OCI-M1 (cell line): ENCODE data around the gene SMG1.

ENCODE experiments used
- DNase-seq: peaks from one replicate; lab custom pipeline; 2025; lab: John Stamatoyannopoulos, UW

Gene SMG1

DNA sequence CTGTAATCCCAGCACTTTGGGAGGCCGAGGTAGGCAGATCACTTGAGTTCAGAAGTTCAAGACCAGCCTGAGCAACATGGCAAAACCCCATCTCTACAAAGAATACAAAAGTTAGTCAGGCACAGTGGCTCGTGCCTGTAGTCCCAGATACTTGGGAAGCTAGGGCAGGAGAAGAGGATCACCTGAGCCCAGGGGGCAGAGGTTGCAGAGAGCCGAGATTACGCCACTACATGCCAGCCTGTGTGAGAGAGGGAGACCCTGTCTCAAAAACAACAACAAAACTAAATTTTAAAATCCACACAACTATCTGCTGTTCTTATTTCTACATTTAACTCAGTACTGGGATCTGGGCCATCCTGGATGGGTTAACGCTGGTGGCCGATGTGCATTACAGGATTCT lies 83.6 kb downstream of the SMG1 start:
- DNase-seq, result no peak

DNA sequence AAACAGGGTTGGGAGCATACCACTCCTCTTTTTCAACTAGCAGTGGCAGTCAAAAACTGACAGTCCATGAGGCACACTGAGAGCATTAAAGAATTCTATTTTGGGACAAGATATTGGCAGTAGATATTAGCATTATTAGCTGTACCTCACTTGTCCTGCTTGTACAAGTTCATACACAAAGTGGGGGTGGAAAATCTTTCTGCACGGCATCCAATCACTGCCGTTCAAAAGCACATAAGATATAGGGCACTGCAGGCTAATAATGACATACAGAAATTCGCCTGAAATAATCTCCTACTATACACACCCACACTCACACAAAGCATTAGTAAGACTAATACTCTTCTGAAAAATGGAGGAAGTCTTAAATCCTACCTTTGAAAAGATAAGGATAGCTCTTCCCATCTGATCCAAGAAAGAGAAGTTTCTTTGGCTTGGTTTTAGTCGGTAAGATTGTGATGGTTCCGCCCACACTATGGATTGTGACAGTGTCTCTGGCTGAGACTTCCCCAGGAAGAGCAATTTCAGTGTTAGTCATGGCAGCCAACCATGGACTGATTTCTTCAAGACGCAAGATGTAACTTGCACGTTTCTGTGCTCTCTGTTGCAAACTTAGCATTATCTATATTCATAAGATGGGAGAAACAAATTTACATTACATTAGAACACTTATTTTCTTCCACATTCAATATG lies 84.2 kb downstream of the SMG1 start:
- DNase-seq, result no peak

GRCh38 chr16:18839555-18839954 lies 86.7 kb downstream of the SMG1 start:
- no peak for DNase-seq

DNA sequence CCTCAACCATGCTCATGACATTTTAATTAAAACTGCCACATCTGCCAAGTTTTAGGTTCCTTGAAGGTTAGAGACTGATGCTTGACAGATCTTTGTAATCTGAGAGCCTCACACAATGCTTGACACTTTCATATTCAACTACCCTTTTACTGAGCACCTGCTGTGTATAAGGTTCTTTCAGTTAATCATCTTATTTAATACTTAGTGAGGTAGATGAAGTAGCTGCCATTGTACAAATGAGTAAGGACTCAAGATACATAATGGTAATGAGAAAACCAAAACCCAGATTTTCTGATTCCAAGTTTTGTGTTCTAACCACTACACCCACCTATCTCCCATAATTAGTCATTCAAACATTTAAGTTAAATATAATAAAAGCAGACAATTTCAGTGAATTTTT lies 89.5 kb downstream of the SMG1 start:
- no peak for DNase-seq

DNA sequence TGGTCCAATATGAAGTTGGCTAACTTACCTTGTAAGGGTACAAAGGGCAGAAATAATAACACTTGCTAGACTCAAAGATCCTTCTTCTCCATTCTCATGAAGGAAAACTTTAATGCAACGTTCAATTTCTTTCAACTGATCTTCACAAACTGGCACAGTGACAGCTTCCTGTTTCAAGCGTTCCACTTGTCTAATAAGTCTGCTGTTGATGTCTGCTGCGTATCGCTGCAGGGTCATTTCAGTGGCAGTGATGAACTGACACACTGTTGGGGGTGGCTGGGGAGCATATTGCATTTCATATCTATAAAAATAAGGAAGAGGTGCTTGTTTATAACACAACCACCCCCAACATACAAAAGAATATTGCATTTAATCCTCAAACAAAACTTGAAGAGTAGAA lies 91.3 kb downstream of the SMG1 start:
- DNase-seq, result no peak

DNA sequence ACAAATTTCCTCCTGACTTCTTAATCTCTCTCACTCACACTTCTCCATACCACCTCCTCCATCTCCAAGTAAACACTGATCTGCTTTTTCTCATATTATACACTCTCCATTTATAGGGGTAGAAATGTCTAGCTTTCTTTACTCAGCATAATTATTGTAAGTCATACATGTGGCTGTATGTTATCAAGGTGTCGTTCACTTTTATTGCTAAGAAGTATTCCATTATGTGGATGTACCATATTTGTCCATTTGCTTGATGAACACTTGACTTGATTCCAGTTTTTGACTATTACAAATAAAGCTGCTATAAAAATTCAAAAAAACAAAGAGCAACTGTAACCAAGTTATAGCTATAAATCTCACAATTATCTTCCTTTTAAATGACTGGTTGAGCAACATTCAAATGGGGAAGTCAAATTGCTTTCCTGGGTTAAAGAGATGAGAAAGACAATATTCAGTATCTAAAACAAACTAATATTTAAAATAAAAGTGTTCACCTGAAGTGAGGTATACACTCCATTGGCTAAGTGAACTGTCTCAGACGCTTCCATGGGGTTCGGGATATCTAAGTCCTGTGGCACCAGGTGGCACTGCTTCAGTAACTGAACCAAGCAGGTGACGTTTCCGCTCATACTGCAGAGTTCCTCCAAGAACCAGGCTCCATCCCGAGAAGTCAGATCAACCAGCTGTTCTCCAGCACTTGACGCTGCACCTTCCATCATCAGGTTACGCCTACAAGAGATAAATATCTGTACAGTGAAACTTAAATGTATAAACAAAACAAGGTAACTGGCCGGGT lies 92.3 kb downstream of the SMG1 start:
- DNase-seq, result no peak

- DNase-seq, result no peak
Measured at GRCh38 chr16:18832613-18833012, 93.6 kb downstream of the SMG1 start.

DNA sequence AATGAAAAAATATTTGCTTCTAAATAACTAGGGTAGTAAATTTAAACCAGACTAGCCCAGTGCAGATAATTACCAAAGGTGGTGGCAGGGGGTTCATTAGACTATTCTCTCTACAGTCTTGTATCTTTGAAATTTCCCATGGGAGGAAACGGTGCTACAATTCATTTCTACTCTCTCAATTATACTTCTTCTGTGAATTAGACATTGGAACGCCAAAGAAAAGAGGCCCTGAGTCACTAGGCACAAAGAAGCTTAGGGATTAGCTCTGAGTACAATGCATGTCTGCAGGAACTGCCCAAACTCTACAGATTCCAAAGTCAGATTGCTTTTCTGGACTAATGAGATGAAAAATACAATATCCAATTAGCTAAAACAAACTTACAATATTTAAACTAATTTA lies 94.2 kb downstream of the SMG1 start:
- DNase-seq, result no peak

DNA sequence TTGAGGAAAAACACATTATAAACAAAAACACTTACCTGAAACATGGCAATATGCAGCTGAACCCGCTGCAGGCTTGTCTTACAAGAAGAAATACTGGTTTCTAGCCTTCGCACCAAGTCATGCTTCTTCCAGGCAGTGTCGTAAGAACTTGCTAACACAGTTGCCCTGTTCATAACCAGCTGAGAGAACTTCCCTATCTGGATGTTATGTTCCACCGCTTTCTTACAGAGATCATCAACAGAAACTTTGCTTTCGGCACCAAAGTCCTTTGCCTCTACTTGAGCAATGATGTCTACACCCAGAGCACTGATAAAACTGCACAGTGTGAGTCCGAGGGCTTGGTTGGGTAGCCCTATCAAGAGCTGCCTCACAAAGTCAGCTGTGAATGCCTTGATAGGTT lies 97.0 kb downstream of the SMG1 start:
- no peak for DNase-seq

DNA sequence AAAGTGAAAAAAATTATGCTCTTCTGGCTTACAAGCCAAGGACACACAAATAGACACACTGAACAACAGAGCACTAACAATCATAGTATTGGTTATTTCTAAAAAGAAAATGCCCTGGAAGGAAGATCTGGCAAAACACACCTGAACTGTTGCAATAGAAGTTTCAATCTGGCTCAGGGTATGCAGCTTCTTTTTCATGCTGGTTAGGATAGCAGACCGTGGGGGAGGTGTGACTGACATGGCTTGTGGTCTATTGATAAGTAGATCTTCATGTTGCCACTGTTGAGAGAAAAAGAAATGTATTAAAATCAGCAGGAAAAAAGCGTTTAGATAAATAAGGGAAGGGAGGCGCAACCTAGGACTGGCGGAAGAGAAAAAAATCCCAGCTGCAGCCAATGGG lies 98.3 kb downstream of the SMG1 start:
- peak; percentile 81 for DNase-seq

DNA sequence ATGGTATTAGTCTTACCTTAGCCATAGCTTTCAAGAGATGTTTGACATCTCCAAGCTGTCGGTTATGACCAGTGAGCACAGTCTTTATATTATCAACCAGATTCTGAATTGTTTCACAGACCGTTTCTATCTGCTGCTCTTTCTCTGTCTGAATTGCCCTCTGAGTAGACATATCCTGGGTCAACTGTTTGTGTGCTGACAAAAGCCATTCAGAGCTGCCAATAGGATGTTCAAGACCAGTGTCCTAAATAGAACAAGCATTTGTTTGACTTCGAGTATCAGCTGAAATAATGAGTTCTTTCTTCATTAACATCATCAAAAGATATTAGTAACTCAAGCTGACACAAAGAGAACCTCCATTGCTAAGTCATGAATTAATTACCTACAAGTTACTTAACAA lies 109.9 kb downstream of the SMG1 start:
- no peak for DNase-seq

- DNase-seq, result no peak
Measured at GRCh38 chr16:18811925-18812324, 114.3 kb downstream of the SMG1 start.

DNA sequence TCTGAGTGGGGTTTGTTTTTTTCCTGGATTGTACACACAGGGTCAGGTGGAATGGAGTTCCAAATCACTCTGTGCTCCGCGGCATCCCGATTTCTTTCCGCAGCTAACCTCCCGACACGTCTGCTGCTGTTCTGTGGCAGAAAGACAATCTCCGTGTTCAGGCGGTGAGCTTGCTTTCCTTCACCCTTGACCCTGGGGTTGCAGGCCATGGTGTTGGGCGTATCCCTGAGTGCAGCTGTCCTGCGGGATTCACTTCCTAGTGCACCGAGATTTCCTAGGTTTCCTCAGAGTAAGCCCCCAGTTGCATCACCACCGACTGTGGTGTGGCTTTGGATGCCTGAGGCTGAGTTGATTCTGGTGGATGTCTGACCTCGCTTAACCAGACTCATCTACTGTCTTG lies 117.0 kb downstream of the SMG1 start:
- DNase-seq, result no peak

DNA sequence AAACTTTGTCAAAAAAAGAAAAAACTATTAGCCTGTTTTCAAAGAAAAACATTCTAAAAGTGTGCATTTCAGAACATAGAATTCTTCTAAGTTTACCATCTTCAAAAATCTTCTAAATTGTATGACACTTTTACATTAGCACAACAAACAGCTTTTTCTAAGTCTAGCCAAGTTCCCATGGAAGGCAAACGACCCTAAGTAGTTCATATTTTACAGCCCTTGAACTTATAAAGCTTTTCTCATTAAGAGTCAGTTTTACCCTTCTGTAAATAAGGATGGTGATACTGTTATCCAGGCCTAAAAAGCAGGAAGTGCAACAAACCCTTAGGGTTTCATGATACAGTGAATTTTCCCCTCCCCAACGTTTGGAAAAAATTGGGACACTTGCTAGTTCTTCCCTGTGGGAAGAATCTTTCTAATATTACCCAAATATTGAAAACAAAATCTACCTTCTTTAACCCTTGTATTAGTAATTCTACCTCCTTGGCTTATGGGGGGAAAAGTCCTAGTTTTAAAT lies 120.9 kb downstream of the SMG1 start:
- DNase-seq, result peak; percentile 17

- DNase-seq, result no peak
Measured at GRCh38 chr16:18804540-18804939, 121.7 kb downstream of the SMG1 start.

DNA sequence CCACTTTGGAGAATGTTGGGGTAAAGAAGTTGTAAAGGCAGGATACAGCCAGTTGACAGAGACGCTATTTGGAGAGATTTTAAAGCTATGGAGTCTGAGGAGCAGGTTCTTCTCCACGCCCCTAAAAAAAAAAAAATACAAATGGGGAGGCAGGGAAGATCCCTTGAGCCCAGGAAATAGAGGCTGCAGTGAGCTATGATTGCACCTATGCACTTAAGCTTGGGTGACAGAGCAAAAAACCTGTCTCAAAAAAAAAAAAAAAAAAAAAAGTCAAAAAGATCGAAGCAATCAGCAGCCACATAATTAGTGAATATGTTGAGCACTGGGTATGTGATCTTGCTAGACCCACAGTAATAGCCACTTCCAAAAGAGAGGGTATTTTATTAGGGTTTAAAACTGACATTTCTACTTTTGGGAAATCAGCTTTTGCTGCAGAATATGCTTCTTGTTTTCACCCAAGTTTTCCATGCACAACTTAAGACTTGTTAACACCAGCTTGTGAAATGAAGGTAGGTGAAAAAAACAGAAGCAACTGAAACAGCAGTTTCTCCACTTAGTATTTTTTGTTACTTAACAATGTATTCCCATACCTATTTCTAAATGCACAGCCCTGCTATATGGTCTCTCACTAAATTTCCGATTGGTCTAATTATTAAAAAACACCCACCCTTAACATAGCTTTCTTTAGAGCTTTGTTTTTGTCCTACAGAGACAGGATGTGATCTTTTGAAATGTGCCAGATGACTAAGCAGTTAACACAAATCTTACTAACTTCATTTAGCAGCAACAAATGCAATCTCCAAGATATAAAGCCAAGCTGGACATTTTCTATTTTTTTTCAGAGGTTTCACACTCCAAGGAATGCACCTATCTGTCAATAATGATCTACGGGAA lies 122.4 kb downstream of the SMG1 start:
- DNase-seq, result peak; percentile 38

GRCh38 chr16:18802767-18803343 lies 123.4 kb downstream of the SMG1 start:
- DNase-seq, result no peak

- DNase-seq, result peak; percentile 99
Measured at GRCh38 chr16:18801145-18801972, 124.8 kb downstream of the SMG1 start, which contains the start of gene ARL6IP1. ARL6IP1 (minus strand) TSS chr16:18801549; CDS start chr16:18801466, 83 bp downstream.

GRCh38 chr16:18800775-18801144 lies 125.4 kb downstream of the SMG1 start:
- DNase-seq, result no peak

DNA sequence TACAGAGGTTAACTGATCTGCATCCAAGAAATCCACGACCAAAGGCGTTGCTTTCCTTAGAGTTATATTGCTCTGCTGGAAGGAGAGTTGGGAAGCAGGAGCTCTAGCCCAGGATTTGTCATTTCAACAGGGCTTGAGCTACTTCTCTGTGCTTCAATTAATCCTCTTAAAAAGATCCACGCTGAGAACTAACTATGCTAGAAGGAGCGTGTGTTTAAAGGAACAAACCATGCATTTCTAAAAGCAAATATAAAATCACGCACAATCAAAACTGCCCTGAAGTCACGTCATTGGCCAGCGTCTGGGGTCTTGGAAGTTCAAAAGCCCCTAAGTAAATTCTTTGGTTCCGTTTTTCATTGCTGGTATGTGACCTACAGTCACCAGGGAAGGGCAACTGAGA lies 125.9 kb downstream of the SMG1 start:
- peak; percentile 31 for DNase-seq

- DNase-seq, result no peak
Measured at GRCh38 chr16:18799500-18799899, 126.7 kb downstream of the SMG1 start.
